ENCODE results near the gene LRWD1.

- TF ChIP-seq, protein P1, sequence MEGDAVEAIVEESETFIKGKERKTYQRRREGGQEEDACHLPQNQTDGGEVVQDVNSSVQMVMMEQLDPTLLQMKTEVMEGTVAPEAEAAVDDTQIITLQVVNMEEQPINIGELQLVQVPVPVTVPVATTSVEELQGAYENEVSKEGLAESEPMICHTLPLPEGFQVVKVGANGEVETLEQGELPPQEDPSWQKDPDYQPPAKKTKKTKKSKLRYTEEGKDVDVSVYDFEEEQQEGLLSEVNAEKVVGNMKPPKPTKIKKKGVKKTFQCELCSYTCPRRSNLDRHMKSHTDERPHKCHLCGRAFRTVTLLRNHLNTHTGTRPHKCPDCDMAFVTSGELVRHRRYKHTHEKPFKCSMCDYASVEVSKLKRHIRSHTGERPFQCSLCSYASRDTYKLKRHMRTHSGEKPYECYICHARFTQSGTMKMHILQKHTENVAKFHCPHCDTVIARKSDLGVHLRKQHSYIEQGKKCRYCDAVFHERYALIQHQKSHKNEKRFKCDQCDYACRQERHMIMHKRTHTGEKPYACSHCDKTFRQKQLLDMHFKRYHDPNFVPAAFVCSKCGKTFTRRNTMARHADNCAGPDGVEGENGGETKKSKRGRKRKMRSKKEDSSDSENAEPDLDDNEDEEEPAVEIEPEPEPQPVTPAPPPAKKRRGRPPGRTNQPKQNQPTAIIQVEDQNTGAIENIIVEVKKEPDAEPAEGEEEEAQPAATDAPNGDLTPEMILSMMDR (IDR thresholded peaks at IDR 0.05), result no peak
- TF ChIP-seq EP300 (IDR thresholded peaks at IDR 0.05) (no peak), POLR2A (IDR thresholded peaks at IDR 0.05) (no peak)
Observed at GRCh38 chr7:102468478-102469350, 3.9 kb downstream of the LRWD1 start.
